HG02623 (cell line): ENCODE data around the gene MORN5.

Source experiments
- ATAC-seq: cut with Tn5 transposase; IDR thresholded peaks from one replicate; pipeline ENCODE4 v1.9.1; 2021; ENCODE audit warnings: moderate library complexity; ENCODE audit not compliant: unreplicated experiment

MORN5 gene

DNA sequence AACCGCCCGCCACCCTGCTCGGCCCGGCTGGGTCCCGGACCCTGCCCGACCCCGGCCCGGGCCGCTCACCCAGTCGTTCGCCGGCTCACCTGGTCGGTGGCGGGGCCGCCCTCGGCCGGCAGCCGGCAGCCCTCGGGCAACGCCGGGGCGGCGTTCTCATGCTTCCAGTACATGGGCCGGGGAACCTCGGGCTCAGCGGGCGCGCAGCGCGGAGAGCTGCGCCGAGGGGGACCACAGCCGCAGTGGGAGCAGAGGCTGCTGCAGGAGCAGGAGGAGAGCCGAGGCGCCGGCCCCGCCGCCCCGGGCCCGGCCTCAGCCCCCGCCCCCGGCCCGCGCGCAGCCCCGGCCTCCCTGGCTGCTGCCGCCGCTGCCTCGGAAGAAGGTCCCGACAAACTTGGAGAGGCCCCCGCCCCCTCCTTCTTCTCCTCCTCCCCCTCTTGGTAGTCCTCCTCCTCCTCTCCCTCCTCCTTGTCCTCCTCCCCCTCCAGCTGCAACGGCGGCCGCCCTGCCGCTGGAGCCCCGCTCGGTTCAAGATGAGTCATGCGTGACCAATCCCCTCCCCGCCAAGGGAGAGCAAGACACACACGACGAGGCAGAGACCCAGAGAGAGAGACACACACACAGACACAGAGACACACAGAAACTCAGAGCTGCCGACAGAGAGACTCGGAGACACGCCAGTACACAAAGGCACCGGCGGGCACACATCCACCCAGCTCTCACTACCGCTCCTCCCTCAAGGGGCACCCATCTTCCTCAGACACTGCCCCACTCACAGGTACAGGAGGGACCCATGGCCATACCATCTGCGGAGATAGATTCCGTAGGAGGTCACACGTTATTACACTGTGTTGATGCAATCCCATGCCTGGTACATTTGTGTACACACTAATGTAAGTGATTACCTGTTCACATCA is 69.1 kb downstream of the MORN5 start, which contains the start of gene LHX6:
Gene LHX6, minus strand, starts transcription at position 390 of the 917 bp plus-strand sequence. Its CDS starts 217 bp downstream, at position 173.
- ATAC-seq, result no peak

- no peak for ATAC-seq
These were observed 69.8 kb downstream of the MORN5 start for GRCh38 chr9:122229485-122229837.

- no peak for ATAC-seq
These were observed 73.1 kb downstream of the MORN5 start for GRCh38 chr9:122232796-122233306.

DNA sequence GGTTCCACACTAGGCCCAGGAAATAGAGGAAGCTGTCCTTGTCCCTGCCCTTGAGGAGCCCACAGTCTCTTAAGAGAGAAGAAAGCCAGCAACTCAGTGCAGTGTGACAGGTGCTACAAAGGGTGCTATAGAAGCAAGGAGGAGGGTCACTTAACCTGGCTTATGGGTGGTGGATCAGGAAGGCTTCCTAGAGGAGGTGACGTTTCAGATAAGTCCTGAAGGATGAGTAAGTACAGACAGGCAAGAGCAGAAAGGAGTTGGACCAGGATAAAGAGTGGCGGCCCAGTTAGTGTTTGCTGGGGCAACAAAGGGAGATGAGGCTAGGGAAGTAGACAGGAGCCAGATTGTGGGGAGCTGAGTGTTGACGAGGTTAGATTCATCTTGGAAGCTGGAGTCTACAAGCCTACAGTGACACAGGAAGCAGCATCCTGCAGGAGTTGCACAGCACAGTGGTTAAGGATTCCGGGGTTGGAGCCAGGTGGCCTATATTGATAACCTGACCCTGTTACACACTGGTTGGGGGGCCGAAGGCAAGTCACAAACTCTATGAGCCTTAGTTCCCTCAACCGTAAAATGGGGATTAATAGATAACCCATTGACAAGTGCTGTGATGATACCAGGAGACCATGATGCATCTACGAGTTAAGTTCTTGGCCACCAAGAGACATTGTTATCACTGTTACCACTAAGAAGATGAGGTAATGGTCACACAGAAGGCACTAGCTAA is 74.5 kb downstream of the MORN5 start:
- no peak for ATAC-seq

GRCh38 chr9:122236681-122237080 is 77.0 kb downstream of the MORN5 start:
- no peak for ATAC-seq

GRCh38 chr9:122239722-122240121 is 80.0 kb downstream of the MORN5 start:
- no peak for ATAC-seq

GRCh38 chr9:122244349-122244748 is 84.6 kb downstream of the MORN5 start:
- ATAC-seq, result no peak

DNA sequence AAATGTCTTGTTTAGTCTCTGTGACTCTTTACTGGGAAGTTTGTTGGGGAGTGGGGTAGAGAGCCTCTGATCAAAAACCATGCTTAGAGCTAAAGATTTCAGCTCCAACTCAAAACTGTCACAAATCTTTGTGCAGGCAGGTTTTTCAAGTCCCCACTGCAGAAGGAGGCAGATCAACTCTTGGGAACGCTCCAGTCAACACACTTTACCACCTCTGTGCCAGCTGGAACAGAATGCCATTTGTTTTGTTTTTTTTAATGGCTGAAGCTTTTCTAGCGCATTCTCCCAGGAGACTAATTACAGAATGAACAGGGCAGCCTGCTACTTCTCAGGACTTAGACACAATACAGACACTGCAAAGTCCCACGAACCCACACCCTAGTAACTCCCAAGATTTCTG is 87.0 kb downstream of the MORN5 start:
- no peak for ATAC-seq

DNA sequence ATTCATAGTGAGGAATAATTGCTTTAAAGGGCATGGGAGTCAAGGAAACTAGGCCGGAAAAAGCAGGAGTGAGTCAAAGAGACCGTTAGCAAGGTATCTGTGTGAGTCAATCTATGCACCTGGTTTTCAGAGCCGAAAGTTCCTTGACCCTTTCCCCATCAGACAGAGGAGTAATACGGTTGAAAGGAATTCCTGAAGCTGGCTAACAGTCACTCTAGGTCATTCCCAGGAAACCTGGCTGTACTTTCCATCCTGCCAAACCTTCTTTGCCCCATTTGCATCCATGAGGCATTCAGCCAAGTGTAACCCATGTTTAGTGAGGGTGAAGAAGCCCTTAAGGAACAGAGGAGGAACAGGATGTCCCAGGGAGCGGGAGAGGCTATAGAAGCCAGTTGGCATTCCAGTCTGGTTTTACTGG is 88.7 kb downstream of the MORN5 start:
- ATAC-seq, result no peak
